ENCODE measurements around the gene TTPAL.

The TTPAL gene

GRCh38 chr20:44442298-44443070 lies 33.2 kb upstream of the TTPAL start:
- DNase-seq = no peak

DNA sequence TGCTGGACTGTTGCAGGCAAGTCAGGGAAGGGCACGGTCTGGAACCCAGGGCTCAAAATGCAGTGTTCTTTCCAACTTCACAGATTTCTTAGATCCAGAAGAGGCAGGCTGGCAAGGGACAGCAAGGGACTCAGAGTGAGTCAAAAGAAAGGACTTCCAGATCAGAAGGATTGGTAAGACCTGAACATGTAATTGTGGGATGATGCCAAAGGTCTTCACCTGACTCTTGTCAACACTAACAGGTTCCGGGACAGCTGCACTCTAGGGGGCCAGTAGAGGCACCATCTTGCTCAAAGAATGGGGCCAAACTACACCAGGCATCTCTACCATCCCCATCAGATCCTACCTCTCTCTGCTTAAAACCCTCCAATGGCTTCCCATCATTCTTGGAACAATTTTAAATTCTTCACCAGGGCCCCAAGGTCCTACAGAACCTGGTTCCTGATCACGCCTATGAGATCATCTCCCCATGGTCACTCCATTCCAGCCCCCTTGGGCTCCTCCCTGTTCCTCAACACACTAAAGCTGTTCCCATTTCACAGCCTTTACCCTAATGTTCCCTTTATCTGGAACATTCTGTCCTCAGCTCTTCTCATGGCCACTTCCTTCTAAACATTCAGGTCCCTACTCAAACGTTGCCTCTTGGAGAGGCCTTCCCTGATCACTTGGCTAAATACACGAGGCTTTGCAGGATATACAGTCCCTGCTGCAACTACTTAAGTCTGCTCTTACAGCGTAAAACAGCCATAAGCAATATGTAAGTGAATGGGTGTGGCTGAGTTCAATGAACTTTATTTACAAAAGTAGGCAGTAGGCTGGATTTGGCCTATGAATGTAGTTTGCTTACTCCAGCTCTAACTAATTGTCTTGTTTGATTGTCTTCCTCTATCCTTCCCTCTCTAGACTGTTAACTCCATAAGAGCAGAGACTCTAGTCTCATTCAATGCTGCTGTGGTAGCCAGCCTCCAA lies 29.6 kb upstream of the TTPAL start:
- DNase-seq = no peak

GRCh38 chr20:44447827-44448419 lies 27.8 kb upstream of the TTPAL start:
- no peak for DNase-seq

DNA sequence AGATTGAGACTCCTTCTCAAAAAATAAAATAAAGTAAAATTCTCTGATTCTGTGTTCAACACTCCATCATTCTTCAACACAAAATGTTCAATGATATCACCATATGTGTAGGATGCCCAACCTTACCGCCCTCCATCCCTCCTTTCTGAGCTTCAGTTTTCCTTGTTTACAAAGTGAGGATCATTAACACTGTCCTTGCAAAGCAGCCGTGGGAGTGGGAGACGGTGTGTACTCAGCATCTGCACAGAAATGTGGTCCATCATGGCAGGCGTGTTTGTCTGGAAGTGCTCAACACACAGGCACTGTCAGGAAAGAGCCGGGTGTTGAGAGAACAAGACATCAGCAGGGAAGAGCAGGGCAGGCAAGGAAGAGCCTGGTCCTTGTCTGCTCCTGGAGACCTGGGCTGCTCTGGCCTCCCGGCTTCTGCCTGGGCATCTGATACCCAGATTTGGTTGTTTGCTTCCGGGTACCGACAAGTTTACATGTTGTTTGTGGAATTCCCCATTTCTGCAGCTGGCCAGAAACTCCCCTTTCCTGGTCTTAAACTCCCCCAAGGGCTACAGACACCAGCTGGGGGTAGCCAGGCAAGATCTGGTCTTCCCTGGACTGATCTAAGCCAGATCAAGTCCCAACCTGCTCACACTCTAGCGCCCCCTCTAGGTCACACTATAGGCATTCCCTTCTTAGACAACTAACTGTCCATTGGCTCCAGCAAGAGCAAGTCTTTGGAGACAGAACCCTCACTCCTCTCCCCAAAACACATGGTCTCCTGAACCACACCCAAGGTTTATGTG lies 26.7 kb upstream of the TTPAL start:
- DNase-seq = peak in 1 of 5 donors; percentile 6

GRCh38 chr20:44449864-44450263 lies 25.8 kb upstream of the TTPAL start:
- DNase-seq = no peak

- DNase-seq = no peak
Observed at GRCh38 chr20:44450281-44450889, 25.3 kb upstream of the TTPAL start.

DNA sequence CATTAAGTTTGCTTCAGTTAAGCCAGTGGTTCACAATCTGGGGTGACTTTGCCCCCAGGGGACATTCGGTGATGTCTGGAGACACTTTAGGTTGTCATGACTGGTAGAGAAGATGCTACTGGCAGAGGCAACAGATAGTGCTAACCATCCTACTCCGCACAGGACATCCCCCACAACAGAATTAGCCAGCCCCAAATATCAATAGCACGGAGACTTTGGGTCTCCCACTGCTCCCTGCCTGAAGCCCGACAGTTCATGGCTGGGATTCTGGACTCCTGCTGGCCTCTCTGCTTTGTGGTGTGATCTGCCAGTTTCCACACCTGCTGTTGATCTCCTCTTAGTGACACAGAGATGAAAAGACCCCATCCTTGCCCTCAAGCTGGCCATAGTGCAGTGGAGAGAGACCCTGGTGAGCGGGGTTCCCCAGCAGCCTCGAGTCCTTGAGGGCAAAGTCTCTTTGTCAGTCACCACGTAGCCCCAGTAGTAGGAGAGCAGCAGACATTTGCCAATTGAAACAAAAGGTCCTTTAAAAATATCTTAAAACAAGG lies 24.7 kb upstream of the TTPAL start:
- DNase-seq = no peak

GRCh38 chr20:44454306-44454963 lies 21.2 kb upstream of the TTPAL start:
- no peak for DNase-seq

DNA sequence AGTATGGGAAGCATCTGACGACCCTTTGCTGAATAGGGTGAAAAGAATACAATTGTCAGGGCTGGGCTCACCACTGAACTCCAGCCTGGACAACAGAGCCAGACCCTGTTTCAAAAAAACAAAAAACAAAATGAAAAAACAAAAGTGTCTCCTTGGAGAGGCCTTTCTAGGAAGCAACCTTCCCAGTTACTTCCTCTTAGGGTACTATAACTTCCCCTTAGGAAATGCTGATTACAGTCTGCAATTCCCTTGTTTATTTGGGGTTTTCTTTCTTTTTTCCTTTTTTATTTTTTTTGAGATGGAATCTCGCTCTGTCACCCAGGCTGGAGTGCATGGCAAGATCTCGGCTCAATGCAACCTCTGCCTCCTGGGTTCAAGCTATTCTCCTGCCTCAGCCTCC lies 20.5 kb upstream of the TTPAL start:
- no peak for DNase-seq

GRCh38 chr20:44456611-44457010 lies 19.1 kb upstream of the TTPAL start:
- no peak for DNase-seq

GRCh38 chr20:44457016-44457415 lies 18.7 kb upstream of the TTPAL start:
- DNase-seq = no peak

DNA sequence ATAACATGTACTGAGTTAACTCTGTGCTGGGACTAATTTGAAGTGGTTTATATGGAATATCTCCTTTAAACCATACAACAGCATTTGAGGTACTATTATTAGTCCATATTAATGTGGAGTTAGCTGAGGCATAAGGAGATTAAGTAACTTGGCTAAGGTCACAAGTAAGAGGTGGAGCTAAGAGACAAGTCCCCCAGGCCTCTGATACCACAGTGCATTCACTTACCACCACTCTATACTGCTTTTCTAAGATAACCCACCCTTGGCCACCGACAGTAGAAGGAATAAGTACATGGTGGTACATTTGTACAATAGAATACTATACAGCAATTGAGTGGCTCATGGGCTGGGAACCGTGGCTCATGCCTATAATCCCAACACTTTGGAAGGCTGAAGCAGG lies 16.4 kb upstream of the TTPAL start:
- DNase-seq = no peak

DNA sequence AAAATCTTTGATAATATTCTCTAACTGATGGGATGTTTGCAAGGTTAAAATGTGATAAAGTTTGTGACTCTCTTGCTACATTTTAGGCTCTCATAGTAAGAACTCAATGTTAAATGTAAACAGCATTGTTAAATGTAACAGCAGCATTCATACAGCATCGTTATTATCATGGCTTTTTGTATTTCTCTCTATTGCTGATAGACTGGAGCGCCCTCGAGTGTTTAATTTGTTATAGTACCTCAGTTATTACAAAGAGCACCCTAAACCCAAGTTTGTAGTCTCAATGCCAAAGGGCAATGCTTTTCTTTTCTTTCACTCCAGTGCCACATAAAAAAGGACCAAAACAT lies 14.9 kb upstream of the TTPAL start:
- DNase-seq = no peak

DNA sequence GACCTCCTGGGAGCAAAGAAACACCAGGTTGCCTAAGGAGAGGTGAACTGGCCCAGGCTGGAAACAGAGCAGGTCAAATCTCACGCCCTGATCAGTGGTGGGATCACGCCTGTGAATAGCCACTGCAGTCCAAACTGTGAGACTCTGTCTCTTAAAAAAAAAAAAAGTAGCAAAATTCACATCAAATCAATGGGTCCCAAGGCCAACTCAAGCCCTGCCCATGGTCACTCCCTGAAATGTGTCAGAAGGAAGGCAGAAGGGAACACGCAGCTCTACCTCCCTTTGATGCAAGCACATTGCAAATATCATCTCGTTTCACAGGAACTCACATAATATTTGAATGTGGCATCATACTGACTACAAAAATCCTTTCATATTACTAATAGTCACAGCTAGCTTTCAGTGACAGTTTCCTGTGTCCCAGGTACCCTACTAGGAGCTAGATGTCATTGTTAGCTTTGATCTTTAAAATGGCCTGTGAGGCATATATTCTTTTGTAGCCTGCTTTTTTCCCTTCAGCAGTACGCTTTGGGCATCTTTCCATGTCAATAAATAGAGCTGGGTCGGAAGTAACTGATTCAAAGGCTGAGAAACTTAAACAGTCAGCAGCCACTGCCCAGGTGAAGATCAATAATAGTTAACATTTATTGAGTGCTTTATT lies 14.4 kb upstream of the TTPAL start:
- DNase-seq = no peak

GRCh38 chr20:44461803-44462174 lies 13.9 kb upstream of the TTPAL start:
- no peak for DNase-seq

DNA sequence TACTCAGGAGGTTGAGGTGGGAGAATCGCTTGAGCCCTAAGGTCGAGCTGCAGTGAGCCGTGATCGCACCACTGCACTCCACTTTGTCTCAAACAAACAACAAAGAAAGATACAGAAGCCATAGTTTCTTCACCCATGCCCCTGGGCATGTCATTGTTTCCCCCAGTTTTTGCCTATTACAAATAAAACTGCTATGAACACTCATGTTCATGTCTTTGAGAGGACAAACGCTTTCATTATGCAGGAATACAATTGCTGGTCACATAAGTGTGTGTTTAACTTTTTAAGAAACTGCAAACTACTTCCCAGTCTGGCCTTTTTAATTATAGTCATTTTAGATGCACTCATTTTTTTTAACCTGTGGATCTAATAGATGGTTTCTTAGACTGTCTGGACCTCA lies 12.2 kb upstream of the TTPAL start:
- DNase-seq = no peak

- DNase-seq = no peak
Observed at GRCh38 chr20:44464514-44464913, 11.2 kb upstream of the TTPAL start.

DNA sequence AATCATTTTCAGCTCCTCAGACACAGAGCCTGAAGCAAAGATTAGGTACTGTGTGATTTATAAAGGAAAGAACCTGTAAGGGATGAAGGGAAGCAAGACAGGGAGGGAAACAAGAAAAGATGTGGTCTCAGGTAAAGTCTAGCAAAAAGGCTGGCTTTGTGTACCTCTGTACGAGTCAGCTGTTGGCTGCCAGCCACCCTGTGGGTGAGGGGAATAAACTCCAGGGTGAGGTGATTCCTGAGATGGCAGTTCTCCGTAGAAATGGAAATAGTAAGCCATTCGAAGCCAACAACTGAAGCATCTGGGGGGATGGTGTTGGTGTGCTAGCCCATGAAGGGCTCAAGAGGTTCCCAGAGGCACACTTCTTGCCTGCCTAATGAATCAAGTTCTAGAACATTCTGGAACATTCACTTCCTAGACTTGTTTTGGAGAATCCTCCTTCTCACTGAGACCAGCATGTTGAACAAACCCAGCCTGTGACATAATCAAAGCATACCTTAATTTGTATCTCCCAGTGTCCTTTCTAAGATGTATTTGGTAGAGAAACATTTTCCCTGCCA lies 10.6 kb upstream of the TTPAL start:
- DNase-seq = no peak

DNA sequence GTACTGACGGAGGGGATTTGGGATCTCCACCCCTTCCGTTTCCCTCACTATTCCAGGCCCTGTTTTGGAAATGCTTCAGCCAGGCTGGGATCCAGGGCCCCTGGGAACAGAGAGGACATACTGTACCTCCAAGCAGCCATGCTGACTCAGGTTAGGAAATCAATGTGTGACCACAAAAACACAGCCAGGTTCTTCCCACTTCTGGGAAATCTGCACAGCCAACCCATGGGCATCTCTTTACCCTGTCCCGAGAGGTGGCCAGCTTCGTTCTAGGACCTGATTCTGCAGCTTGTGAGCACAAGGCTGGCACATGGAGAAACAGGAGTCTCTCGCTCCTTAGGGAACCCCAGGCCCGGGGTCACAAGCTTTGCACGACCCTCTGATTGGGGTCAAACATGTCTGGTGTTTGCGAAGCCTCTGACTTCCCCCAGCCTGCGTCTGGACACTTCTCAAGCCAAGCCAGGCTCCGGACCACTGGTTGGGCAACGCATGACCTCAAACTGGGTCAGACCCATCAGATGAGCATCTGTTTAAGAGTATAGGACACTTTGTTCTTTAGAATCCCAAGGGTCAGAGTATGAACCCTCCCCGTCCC lies 8.3 kb upstream of the TTPAL start:
- no peak for DNase-seq
